ENCODE measurements around the gene ADCY2. TPM values are rescaled to one million over a fixed set of nuclear protein-coding genes. Genes with fewer than 3 reads are reported as not detected.

Gene ADCY2
- polyA plus RNA-seq, 1 donor (not counting 4 experiments of a cell fraction or from before 2014, with no cell fraction given): 0.13 TPM

DNA sequence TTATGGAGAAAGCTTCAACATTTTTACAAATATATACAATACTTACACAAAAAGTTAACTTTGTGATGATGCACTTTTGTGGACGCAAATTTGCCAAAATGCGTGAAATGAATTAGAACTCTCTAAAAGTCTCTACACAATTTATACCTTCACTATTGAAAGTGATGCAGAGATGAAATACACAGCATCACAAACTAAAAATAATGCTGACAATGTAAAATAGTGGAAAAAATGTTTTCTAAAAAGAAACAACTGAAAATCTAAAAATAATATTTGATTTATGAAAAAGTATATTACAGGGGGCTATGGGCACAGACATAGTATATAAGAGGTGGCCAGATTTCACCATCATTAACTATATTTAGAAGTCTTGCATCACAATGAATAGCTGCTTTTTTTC, 188.8 kb downstream of the ADCY2 start:
- H3K36me3 ChIP-seq (ENCODE audit: control insufficient read depth in 2 of 2, extremely low read depth in 1 of 2, insufficient read depth in 2 of 2, low read length in 2 of 2): no peaks in the 10 kb centered on the region
- no peak overlapping the region for H3K4me2 ChIP-seq (ENCODE audit: control insufficient read depth, extremely low read depth, insufficient read depth, low read depth, low read length)
- H3K9ac ChIP-seq (ENCODE audit: control insufficient read depth, extremely low read depth, insufficient read depth, low read length): no peak overlapping the region
- no peak overlapping the region for H3K4me3 ChIP-seq (ENCODE audit: control insufficient read depth in 2 of 3, extremely low read depth in 1 of 3, insufficient read depth in 2 of 3, low read depth in 1 of 3, low read length in 3 of 3)
- TF ChIP-seq EZH2 (IDR thresholded peaks at IDR 0.05; ENCODE audit: low read length): no peak
- TF ChIP-seq, protein P1, sequence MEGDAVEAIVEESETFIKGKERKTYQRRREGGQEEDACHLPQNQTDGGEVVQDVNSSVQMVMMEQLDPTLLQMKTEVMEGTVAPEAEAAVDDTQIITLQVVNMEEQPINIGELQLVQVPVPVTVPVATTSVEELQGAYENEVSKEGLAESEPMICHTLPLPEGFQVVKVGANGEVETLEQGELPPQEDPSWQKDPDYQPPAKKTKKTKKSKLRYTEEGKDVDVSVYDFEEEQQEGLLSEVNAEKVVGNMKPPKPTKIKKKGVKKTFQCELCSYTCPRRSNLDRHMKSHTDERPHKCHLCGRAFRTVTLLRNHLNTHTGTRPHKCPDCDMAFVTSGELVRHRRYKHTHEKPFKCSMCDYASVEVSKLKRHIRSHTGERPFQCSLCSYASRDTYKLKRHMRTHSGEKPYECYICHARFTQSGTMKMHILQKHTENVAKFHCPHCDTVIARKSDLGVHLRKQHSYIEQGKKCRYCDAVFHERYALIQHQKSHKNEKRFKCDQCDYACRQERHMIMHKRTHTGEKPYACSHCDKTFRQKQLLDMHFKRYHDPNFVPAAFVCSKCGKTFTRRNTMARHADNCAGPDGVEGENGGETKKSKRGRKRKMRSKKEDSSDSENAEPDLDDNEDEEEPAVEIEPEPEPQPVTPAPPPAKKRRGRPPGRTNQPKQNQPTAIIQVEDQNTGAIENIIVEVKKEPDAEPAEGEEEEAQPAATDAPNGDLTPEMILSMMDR (optimal IDR thresholded peaks at IDR 0.05 in 1 of 3, IDR thresholded peaks at IDR 0.05 in 1 of 3, conservative IDR thresholded peaks at IDR 0.05 in 1 of 3; ENCODE audit: extremely low read depth in 1 of 3, insufficient read depth in 2 of 3, low read length in 3 of 3): no peak
- no peaks in the 10 kb centered on the region for H3K79me2 ChIP-seq (ENCODE audit: control insufficient read depth, insufficient read depth, low read length)
- no peaks in the 10 kb centered on the region for H3K27me3 ChIP-seq (ENCODE audit: control insufficient read depth, extremely low read depth, insufficient read depth, low read length)
- H3K9me3 ChIP-seq (ENCODE audit: control insufficient read depth, low read depth, low read length): no peaks in the 10 kb centered on the region
- H2AFZ ChIP-seq (ENCODE audit: control insufficient read depth, low read length): no peak overlapping the region
- H3K9me1 ChIP-seq (ENCODE audit: control insufficient read depth, extremely low read depth, insufficient read depth, low read length): no peaks in the 10 kb centered on the region
- no peak for DNase-seq (ENCODE audit: low read depth, low spot score)
- no peaks in the 10 kb centered on the region for H4K20me1 ChIP-seq (ENCODE audit: control insufficient read depth, extremely low read depth, insufficient read depth, low read length)
- H3K4me1 ChIP-seq (ENCODE audit: control insufficient read depth, extremely low read depth, insufficient read depth, low read length): no peaks in the 10 kb centered on the region
- no peak for FAIRE-seq
- no peak overlapping the region for H3K27ac ChIP-seq (ENCODE audit: control insufficient read depth, insufficient read depth, low read length)
- dilution Hi-C loops (cut with MboI; ENCODE audit: extremely low pct_ligation_motif_present, low sequenced_read_pairs): no loop called here

DNA sequence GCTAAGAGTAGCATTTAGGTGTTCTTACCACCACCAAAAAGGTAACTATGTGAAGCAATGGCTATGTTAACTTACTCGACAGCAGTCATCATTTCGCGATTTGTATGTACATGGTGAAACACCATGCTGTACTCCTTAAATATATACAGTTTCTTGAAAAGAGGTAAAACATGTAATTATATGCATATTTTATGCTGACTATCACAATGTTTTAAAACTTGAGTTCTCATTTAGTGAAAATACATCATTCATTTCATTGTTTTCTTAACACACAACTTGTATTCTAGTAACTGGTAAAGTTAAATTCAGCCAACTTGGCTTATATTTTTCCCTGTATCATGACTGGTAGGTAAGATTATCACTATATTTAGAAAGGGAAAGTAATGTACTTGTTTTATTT, 189.9 kb downstream of the ADCY2 start:
- Histone ChIP-seq H3K27ac (ENCODE audit: control insufficient read depth, insufficient read depth, low read length) (no peak overlapping the region), H3K4me1 (ENCODE audit: control insufficient read depth, extremely low read depth, insufficient read depth, low read length) (no peaks in the 10 kb centered on the region), H3K4me2 (ENCODE audit: control insufficient read depth, extremely low read depth, insufficient read depth, low read depth, low read length) (no peak overlapping the region), H3K27me3 (ENCODE audit: control insufficient read depth, extremely low read depth, insufficient read depth, low read length) (no peaks in the 10 kb centered on the region), H3K9ac (ENCODE audit: control insufficient read depth, extremely low read depth, insufficient read depth, low read length) (no peak overlapping the region), H3K9me1 (ENCODE audit: control insufficient read depth, extremely low read depth, insufficient read depth, low read length) (no peaks in the 10 kb centered on the region), H3K36me3 (ENCODE audit: control insufficient read depth in 2 of 2, extremely low read depth in 1 of 2, insufficient read depth in 2 of 2, low read length in 2 of 2) (no peaks in the 10 kb centered on the region), H3K4me3 (ENCODE audit: control insufficient read depth in 2 of 3, extremely low read depth in 1 of 3, insufficient read depth in 2 of 3, low read depth in 1 of 3, low read length in 3 of 3) (no peak overlapping the region), H3K9me3 (ENCODE audit: control insufficient read depth, low read depth, low read length) (no peaks in the 10 kb centered on the region), H2AFZ (ENCODE audit: control insufficient read depth, low read length) (no peak overlapping the region), H4K20me1 (ENCODE audit: control insufficient read depth, extremely low read depth, insufficient read depth, low read length) (no peaks in the 10 kb centered on the region), H3K79me2 (ENCODE audit: control insufficient read depth, insufficient read depth, low read length) (no peaks in the 10 kb centered on the region)
- FAIRE-seq (no peak), DNase-seq (ENCODE audit: low read depth, low spot score) (no peak)
- dilution Hi-C loops (cut with MboI; ENCODE audit: extremely low pct_ligation_motif_present, low sequenced_read_pairs): no loop called here
- no peak for TF ChIP-seq EZH2 (IDR thresholded peaks at IDR 0.05; ENCODE audit: low read length)
- TF ChIP-seq, protein P1 (optimal IDR thresholded peaks at IDR 0.05 in 1 of 3, IDR thresholded peaks at IDR 0.05 in 1 of 3, conservative IDR thresholded peaks at IDR 0.05 in 1 of 3; ENCODE audit: extremely low read depth in 1 of 3, insufficient read depth in 2 of 3, low read length in 3 of 3): no peak

Measured in keratinocyte (primary cell).